T-helper 2 cell treated with Interferon-gamma antibody and Interleukin-4, amounts not matched to agents 100 ng/mL and 5 ng/mL, for 36 hours (primary cell): ENCODE data around the gene C17orf107. TPM values are rescaled to one million over a fixed set of nuclear protein-coding genes. Genes with fewer than 3 reads are reported as not detected.
"Not testable (repeated sequence)": the region's sequence is repeated elsewhere in the genome, so short reads cannot be mapped to it uniquely, and the experiment has no call there.

Source experiments
- intact Hi-C: fragments of 100-400 bp; cut with micrococcal nuclease; formaldehyde crosslinking; loops from one replicate; pipeline ENCODE4 v1.15.1; 2023
- total RNA-seq: library from RNA; stranded (reverse); gene quantifications from 2 replicates; pipeline ENCODE4 v1.2.3, GENCODE V29; 2022

C17orf107 gene
- total RNA-seq, result 0.20 and 0.27 TPM in 2 replicates

GRCh38 chr17:4899341-4900230 lies at the start of gene C17orf107:
TSS of gene C17orf107 (plus strand) at chr17:4899536. CDS start at chr17:4899763, 227 bp downstream.
- intact Hi-C loops, result loop anchor here (5.0 kb wide), 1 partner anchor 187 kb away; the partner anchor contains the start of gene ARRB2

GRCh38 chr17:4850246-4850645 lies 49.1 kb upstream of the C17orf107 start:
- intact Hi-C loops, result no loop called here

- intact Hi-C loops, result no loop called here
Measured at GRCh38 chr17:4851084-4851483, 48.3 kb upstream of the C17orf107 start.

- intact Hi-C loops, result no loop called here
Measured at GRCh38 chr17:4852567-4853207, 46.6 kb upstream of the C17orf107 start.

GRCh38 chr17:4853208-4853671 lies 46.1 kb upstream of the C17orf107 start:
- intact Hi-C loops, result no loop called here

GRCh38 chr17:4854111-4854681 lies 45.1 kb upstream of the C17orf107 start:
- intact Hi-C loops, result no loop called here

- intact Hi-C loops, result no loop called here
Measured at GRCh38 chr17:4856271-4856936, 42.9 kb upstream of the C17orf107 start.

GRCh38 chr17:4856937-4857314 lies 42.4 kb upstream of the C17orf107 start:
- intact Hi-C loops, result no loop called here

GRCh38 chr17:4857347-4857746 lies 42.0 kb upstream of the C17orf107 start:
- intact Hi-C loops, result not testable (repeated sequence)

- intact Hi-C loops, result no loop called here
Measured at GRCh38 chr17:4858068-4858881, 41.1 kb upstream of the C17orf107 start.

GRCh38 chr17:4858882-4859260 lies 40.5 kb upstream of the C17orf107 start:
- intact Hi-C loops, result no loop called here

GRCh38 chr17:4859816-4860625 lies 39.3 kb upstream of the C17orf107 start:
- intact Hi-C loops, result no loop called here

GRCh38 chr17:4860651-4861050 lies 38.7 kb upstream of the C17orf107 start:
- intact Hi-C loops, result no loop called here

- intact Hi-C loops, result no loop called here
Measured at GRCh38 chr17:4861052-4861451, 38.3 kb upstream of the C17orf107 start.

- intact Hi-C loops, result no loop called here
Measured at GRCh38 chr17:4862720-4863119, 36.6 kb upstream of the C17orf107 start.

GRCh38 chr17:4863321-4863720 lies 36.0 kb upstream of the C17orf107 start:
- intact Hi-C loops, result no loop called here

GRCh38 chr17:4867535-4867934 lies 31.8 kb upstream of the C17orf107 start:
- intact Hi-C loops, result not testable (repeated sequence)

- intact Hi-C loops, result not testable (repeated sequence)
Measured at GRCh38 chr17:4869058-4869998, 30.0 kb upstream of the C17orf107 start.

- intact Hi-C loops, result no loop called here
Measured at GRCh38 chr17:4870855-4871254, 28.5 kb upstream of the C17orf107 start.
